Activated T-cell treated with anti-CD3 and anti-CD28 coated beads for 24 hours (primary cell): Measurements from ENCODE around the gene HACD3.
"Not testable (repeated sequence)": the region's sequence is repeated elsewhere in the genome, so short reads cannot be mapped to it uniquely, and the experiment has no call there.

ENCODE experiments used
- DNase-seq: peaks from one replicate; pipeline ENCODE4 v3.0.0-alpha.2; 2020; ENCODE audit warnings: low read depth

HACD3 gene

GRCh38 chr15:65603134-65603533, 72.9 kb downstream of the HACD3 start:
- no peak for DNase-seq

- no peak for DNase-seq
These were observed 73.3 kb downstream of the HACD3 start for GRCh38 chr15:65603559-65603958.

GRCh38 chr15:65610871-65611718, 80.8 kb downstream of the HACD3 start, which contains the start of gene INTS14:
Gene INTS14, minus strand, starts transcription at chr15:65611131. Its CDS starts 3,751 bp downstream, at chr15:65607380.
- DNase-seq: peak; percentile 94

- DNase-seq: no peak
These were observed 81.8 kb downstream of the HACD3 start for GRCh38 chr15:65611888-65612615.

- DNase-seq: no peak
These were observed 82.3 kb downstream of the HACD3 start for GRCh38 chr15:65612616-65612946.

GRCh38 chr15:65612949-65613744, 82.9 kb downstream of the HACD3 start:
- DNase-seq: no peak

- DNase-seq: not testable (repeated sequence)
These were observed 85.6 kb downstream of the HACD3 start for GRCh38 chr15:65615887-65616286.

GRCh38 chr15:65618560-65619109, 88.4 kb downstream of the HACD3 start:
- DNase-seq: no peak

GRCh38 chr15:65619626-65620290, 89.5 kb downstream of the HACD3 start:
- DNase-seq: no peak

- DNase-seq: no peak
These were observed 90.6 kb downstream of the HACD3 start for GRCh38 chr15:65620833-65621232.

- no peak for DNase-seq
These were observed 91.4 kb downstream of the HACD3 start, which contains the start of gene SLC24A1 for GRCh38 chr15:65621638-65622037. Gene SLC24A1, plus strand, starts transcription at chr15:65621938. Its CDS starts 2,143 bp downstream, at chr15:65624081.

- DNase-seq: no peak
These were observed 92.8 kb downstream of the HACD3 start for GRCh38 chr15:65623103-65623502.

GRCh38 chr15:65626856-65627255, 96.6 kb downstream of the HACD3 start:
- DNase-seq: no peak
